Activated CD8-positive, alpha-beta memory T cell treated with anti-CD3 and anti-CD28 coated beads for 48 hours (primary cell): ENCODE data around the gene INPP5E.

ENCODE experiments used
- DNase-seq, 3 experiments: peaks; one replicate each; pipeline ENCODE4 v3.0.0-alpha.2; 2020; ENCODE audit warnings: low read depth in 2 of 3, low spot score in 2 of 3

INPP5E gene

DNA sequence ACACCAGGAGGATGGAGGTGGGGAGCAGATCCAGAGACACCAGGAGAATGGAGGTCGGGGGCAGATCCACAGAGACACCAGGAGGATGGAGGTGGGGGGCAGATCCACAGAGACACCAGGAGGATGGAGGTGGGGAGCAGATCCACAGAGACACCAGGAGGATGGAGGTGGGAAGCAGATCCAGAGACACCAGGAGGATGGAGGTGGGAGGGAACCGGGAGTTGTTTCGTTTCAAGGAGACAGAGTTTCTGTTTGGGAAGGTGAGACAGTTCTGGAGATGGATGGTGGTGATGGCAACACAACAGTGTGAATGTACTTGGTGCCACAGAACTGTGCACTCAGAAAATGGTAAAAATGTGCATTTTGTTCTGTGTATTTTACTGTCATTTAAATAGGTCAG, 9.0 kb upstream of the INPP5E start:
- no peak for DNase-seq

DNA sequence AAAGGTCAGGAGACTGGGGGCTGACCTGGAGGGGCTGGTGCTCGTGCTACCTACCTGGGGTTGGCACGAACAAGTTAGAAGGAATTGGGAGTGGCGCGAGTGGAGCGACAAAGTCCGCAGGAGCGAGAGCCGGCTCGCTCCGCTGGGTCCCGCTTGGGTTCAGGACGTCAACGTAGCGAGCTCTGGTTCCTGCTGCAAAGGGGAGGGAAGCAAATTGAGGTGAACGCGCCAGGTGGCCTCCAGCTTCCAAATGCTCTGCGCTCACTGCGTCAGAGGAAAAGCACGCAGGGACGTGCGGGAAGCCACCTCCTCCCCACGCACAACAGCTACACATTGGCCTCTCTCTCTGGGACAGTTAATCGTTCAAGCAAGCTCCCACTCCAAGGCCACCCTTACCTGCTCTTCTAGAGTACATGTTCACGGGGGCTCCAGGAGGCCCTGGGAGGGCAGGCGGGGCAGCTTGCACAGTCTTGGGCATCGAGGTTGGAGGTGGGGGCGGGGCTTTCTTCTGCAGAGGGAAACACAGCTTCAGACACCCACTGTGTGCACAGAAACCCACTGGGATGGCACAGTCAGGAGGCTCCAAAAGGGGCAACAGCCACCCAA, 7.6 kb upstream of the INPP5E start:
- DNase-seq, result no peak

DNA sequence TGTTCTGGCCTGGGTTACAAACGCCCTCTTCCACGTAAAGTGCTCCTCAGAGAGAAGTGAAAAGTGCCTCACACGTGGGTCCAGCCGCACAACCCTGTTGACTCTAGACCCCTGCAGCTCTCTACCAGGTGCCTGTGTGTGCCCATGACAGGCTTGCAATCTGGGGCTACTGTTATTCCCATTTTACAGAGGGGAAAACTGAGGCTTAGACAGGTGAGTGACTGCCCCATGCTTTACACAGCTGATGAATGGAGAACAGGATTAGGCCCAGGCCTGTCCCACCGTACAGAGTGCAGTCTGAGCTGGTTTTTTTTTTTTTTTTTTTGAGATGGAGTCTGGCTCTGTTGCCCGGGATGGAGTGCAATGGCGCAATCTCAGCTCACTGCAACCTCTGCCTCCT, 6.2 kb upstream of the INPP5E start:
- no peak for DNase-seq

DNA sequence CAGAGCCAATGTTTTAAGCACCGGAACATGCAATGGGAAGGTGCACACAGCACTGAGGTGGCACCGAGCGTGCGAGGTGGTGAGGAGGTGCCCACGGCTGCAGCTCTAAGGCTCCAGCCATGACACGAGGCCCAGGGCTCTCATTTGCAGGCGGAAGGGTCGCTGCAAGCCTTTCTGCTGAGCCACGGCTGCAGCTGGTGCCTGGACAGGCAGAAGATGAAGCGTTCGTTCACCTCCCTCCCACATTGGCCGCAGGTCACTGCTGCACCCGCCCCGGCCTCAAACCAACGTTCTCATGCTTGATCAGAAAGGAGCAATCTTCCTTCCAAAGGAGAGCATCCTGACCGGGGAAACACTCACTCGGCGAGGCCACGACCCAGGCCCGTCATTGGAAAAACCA, 4.5 kb upstream of the INPP5E start:
- no peak for DNase-seq

DNA sequence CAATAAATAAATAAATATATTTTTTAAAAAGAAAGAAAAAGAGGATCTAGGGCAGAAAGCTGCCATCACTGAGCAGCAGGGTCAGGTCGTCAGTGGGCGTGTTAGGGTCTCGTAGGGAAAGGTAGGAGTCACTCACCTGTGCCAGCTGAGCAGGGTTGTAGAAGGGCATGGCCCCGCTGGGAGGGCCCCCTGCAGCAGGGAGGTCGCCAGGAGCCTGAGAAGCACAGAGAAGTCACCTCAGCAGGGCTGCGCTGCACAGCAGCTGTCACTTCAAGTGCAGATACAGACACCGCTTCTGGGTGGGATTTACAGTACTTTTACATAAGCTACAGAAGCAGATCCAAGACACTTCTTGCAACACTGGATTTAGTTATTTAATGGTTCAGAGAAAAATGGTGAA, 4.0 kb upstream of the INPP5E start:
- no peak for DNase-seq

DNA sequence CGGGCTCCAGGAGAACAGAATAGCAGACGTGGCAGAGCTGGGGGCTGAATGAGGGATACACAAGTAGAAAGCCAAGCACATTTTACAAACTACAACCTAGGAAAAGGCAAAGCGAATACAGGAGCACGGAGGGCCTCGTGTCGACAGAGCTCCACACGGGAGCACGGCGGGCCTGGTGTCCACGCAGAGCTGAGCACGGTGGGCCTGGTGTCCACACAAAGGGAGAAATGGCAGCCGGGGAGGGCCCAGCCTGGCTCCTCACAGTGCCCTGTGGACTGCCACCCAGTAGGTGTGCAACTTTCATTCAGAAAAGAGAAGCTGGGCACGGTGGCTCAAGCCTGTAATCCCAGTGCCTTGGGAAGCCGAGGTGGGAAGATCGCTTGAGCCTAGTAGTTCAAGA, 3.4 kb upstream of the INPP5E start:
- DNase-seq, result no peak

DNA sequence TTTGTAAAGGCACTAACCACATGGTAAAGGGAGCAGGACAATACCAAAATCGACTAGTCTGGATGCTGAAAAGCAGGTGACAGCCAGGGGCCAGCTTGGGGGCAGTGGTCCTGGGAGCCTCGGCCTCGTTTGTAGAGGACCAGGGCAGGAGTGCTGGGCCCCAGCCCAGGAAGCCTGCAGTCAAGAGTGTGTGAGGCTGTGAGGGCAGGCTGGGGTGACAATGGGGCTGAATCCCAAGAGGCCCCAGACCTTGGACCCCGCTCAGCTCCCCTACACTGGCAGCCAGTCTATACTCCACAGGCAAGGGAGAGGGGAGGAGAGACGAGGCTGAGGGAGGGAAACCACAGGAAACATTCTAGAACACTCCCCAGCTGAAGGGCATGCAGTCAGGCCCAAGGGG, 2.6 kb upstream of the INPP5E start:
- DNase-seq, result no peak

DNA sequence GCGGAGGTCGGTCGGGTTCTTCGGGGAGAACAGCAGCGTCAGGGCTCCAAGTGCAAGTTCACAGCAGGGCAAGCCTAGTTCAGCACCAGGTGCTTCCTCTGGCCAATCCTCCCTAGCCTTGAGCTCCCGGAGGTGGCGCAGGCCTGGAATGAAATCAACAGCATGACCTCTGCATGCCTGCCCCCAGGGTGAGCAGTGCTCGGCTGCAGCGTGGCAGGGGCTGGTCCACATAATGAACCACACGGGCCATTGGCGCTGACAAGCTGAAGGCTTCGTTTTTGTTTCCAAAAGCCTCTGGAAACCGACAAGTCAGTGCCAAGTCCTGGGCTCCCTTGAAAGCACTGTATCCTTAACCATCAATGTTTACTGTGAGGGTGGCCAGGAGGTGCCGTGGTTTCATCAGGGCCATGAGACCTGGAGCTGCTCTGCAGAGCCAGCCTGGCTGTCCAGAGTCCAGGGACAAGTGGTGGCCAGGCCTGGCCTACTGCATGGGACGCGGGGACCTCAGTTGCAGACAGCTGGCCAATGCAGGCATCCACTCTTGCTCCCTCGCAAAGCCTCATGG, 2.1 kb upstream of the INPP5E start:
- DNase-seq, result no peak

DNA sequence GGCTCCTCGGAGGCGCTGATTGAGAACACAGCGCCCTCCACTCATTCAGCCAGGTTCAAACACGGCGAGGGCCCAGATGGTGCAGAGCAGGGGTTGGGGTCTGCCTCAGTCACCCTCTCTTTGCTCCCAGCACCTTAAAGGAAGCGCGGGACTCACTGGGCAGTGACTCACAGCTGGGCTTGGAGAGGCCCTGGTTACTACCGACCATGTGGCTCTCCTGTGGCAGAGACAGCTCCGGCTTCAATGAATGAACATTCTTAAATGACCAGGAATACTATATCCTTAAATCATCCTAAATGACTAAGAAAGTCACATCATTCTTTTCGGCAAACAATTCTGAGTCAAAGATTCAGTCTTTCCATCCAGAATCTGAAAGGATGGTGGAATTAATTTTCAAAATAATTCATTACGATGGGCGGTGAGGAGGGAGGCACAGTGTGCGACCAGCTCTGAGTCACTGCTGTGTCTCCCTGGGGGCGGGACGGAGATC, 1.6 kb upstream of the INPP5E start:
- DNase-seq, result no peak

DNA sequence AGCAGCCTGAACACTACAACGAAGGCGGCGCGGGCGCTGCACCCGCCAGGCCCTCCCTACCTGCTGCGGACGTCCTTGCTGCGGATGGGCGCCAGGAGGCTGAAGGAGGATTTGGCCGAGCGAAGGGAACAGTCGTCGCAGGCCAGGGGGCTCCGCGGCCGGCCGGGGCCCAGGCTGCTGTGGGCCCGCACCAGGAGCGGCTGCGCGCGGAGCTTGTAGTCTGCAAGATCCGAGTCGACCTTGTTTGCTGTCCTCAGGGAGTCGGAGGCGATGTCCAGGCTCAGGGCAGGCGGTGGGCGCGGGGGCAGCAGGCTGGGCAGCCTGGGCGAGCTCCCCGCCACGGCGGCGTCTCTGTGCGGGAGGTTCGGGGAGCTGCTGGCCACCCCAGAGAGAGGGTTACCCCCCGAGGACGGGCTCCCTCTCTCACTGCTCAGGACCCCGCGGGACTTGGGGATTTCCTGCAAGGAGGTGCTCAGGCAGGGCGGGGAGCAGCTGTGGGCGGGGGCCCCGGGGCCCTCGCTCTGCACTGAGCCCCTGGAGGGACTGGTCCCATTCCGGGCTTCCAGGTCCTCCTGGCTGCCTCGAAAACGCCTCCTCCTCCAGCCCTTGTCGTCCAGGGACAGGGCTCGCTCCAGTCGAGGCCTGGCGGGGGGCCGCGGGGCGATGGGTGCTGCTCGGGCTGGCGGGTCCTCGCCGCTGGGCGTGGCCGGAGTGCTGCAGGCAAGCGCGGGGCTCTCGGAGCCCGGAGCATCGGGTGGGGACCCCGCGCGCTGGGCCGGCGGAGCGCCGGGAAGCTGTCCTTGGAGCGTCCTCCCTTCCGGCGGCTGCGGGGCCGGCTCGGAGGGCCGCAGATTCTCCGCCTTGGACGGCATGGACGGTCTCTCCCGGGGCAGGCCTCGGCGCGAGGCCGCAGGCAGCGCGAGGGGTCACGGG, 831 bp downstream of the INPP5E start:
- peak; percentile 22 to 58 (median 44) for DNase-seq

DNA sequence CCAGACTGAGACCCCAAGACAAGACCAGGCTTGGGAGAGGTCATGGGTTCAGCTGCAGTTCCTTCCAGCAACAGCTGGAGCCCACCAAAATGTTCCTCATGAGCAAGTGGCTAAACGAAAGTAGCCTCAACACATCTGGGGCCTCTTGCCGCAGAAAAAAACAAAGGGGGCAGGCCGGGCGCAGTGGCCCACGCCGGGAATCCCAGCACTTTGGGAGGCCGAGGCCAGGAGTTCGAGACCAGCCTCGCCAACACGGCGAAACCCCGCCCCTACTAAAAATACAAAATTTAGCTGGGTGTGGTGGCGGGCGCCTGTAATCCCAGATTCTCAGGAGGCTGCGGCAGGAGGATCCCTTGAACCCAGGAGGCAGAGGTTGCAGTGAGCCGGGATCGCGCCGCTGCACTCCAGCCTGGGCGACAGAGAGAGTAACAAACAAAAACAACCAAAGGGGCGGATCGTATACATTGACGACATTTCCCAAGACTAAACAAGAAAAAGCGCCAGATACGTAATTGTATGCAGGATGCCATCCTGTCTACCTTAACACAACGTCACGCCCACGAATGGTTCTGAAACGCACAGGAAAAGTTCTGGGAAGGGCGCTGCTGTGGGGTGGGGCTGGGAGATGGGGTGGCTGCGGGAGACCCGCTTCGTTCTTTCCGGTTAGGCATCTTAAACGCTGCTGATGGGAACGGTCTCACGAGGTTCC, 1.7 kb downstream of the INPP5E start:
- no peak for DNase-seq

DNA sequence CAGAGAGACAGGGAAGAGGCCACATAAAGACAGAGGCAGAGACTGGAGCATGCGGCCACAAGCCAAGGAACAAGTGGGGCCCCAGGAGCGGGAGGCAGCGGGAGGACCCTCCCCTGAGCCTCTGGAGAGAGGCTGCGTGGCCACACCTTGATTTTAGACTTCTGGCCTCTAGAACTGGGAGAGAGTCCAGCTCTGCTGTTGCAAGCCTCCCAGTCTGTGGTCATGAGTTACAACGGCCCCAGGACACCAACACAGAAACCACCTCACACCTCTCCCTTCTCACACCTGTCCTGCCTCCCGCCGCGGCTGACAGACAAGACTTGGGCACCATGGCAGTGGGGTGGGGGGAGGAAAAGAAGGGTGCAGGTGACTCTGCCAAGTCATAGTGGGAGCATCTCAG, 2.2 kb downstream of the INPP5E start:
- no peak for DNase-seq

DNA sequence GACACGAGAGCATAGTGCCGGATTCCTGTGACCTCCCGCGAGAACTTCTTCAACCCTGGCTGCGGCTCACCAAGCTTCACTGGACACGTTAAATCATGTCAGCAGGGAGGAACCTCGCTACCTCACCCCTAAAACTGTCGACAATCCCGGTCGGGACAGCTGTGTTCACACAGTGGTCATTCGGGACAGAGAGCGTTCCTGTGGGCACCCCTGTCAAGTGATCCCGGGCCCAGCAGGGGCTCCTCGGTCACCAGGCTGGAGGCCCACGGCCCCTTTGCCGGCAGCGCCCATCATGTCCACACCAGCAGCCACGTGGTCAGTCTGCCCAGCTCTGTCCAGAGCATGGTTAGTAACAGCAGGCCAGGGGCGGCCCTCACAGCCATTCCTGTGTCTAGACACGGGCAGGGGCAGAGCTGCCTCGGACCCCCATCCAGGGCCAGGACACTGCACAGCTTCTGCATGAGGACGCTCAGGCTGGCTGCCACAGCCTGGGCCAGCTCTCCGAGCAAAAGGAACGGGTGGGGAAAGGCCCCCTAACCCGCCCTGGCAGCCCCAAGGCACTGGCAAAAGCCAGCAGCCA, 3.5 kb downstream of the INPP5E start:
- no peak for DNase-seq

DNA sequence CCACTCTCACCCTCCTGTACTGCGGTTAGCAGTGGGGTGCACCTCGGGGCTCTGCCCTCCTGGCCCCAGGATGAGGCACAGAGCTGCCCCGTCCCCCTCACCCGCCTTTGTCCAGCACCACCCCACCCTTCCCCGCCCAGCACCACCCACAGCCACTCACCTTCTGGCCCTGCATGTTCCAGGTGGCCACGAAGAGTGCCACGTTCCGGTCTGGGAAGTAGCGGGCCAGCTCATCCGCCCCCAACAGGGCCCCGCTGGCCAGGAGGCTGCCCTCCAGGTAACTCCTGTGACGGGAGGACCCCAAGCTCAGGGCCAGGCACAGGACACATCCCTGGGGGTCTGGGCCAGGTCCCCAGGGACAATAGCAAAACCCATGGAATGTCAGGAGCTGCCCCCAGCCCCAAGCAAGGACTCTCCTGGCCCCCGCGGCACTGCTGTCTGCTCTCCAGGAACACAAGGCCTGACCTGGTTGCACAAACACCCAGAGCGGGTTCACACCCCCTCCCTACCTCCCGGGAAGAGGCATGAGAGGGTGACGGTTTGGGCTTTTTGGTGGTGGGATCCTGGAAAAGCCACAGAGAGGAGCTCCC, 5.0 kb downstream of the INPP5E start:
- DNase-seq, result no peak

DNA sequence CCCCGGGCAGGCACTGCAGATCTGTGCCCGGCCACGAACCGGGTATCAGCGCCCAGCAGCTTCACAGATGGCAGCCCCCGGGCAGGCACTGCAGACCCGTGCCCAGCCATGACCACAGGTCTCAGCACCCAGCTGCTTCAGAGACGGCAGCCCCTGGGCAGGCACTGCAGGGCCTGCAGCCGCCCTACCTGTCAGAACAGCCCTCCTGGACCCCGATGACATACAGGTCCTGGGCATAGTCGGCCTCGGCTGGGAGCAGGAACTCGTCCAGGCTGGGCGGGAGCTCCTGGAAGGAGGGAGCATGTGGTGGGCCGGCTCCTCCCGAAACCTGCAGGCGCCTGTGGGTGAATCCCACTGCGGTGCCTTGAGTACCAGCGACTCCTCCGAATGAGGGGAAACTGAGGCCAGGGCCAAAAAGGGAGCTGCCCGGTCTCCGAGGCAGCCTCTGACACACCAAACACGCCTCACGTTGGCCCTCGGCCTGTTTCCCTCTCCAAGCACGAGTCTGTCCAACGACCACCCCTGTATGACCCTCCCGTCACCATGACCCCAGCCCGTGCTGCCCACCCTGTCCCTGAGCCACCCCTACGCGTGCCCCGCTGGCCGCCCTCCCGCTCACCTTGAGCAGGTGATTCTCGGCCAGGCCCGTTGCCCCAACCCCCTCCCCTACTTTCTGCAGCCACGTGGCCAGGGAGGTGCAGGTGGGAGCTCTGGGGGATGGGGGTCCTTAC, 5.6 kb downstream of the INPP5E start:
- DNase-seq, result no peak

DNA sequence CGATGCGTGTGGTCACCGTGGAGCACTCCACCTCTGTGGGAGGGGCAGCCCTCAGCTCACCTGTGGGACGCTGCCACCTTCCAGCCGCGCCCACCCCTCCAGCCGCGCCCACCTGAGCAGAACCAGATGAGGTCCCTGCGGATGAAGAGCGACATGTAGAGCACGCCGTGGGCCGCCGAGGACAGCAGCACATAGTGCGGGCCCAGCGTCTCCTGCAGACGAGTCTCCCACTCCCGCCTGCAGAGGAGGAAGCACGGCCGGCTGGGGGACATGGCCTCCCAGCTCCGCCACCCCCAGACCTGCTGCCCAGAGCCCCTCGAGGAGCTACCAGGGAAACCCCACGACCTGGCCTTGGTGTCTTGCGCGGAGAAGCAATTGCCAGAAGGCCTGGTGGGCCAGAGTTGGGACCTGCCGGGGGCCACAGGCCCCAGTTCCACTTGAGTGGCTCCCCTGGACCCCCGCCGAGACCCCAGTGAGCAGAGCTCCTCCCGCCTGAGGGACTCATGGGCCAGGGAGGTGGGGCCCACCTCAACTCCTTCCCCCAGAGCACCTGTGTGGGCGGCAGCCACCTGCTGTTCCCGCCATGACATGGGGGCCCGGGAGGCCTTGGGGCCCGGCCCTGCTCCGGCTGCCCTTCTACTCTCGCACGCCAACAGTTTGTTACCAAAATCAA, 6.5 kb downstream of the INPP5E start:
- no peak for DNase-seq

DNA sequence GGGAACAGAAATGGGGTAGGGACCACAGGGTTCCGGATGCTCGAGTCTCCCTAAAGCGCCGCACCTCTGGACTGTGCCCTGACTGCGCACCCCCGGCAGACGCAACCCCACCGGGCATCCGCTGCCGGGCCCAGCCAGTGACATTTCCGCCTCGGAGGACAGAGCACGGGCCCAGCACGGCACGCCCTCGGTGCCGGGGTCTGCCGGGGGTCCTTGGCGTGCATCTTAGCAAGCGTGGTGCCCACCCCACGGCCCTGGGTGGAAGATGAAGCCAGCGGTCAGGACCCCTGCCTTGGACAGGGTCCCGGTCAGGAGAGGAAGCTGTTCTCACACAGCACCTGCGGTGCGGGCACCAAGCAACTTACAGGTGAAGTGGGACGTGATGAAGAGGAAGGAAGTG, 7.1 kb downstream of the INPP5E start:
- no peak for DNase-seq

DNA sequence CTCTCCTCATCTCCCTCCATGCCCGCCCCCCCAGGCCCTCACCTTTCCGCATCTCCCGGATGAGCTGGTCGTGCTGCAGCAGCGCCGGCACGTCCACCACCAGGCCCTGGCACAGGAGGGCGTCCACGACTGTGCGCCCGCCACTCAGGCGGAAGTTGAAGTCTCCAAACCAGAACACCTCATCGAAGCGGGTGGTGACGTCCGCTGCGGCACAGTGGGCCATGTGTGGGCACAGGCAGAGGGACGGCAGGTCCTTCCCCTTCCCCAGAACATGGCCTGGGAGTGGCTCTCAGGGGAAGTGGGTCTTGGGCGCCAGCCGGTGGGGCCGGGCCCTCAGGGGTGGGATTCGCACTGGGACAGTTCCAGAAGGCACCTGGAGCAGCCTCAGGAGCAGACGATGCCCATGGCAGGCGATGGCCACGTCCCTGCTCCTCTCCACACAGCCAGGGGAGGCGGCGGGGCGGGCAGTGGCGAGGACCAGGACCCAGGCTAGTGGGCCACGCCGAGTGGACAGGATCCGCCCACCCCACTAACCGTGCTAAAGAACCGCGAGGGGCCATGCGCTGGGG, 7.8 kb downstream of the INPP5E start:
- no peak for DNase-seq

DNA sequence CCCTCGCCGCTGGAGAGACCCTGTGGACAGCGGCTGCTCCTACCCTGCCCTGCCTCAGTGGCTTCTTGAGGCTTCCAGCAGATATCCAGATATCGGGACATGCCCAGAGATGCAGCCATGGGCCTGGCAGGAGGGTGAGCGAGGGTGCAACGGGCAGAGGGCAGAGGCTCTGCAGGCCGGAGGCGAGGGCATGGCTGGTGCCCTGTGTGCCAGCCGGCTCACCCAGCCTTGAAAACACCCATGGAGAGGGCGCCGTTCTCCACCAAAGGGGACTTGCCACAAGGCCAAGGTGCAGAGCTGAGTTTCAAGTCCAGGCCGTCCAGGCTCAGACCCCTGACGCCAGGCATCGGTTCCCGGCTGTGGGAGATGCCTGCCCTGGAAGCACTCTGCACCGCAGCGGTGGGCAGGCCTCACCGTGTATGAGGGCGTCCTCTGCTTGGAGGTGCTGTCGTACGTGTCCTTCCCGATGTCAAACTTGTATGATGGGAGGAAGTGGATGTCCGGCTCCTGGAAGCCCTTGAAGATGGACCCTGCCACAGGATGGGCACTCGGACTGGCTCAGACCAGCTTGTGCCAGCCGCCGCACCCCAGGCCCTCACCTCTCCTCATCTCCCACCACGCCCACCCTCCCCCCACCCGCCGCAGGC, 8.9 kb downstream of the INPP5E start:
- no peak for DNase-seq
